ENCODE results near the gene WLS.
A peak's percentile ranks its signal among the peaks of the same experiment; 100 is the strongest.
"Not testable (repeated sequence)": the region's sequence is repeated elsewhere in the genome, so short reads cannot be mapped to it uniquely, and the experiment has no call there.

The WLS gene

GRCh38 chr1:68173936-68174737 is 58.2 kb downstream of the WLS start:
- Histone ChIP-seq H3K27ac (peak overlapping the region; percentile 39), H3K9me3 (ENCODE audit: control insufficient read depth, low read length) (no peaks in the 10 kb centered on the region), H3K79me2 (no peaks in the 10 kb centered on the region), H3K27me3 (ENCODE audit: control insufficient read depth, insufficient read depth, low read length) (no peaks in the 10 kb centered on the region), H3K4me3 (ENCODE audit: low read depth, low read length) (no peak overlapping the region), H3K36me3 (ENCODE audit: control insufficient read depth, insufficient read depth, low read length) (no peaks in the 10 kb centered on the region), H3K4me1 (no peaks in the 10 kb centered on the region), H3K4me2 (ENCODE audit: low read length) (no peak overlapping the region), H3K9ac (no peak overlapping the region), H2AFZ (no peak overlapping the region)
- TF ChIP-seq CTCF (IDR thresholded peaks at IDR 0.05) = no peak

- no peak overlapping the region for H3K4me3 ChIP-seq (ENCODE audit: low read depth, low read length)
- H3K79me2 ChIP-seq = no peaks in the 10 kb centered on the region
- H3K9me3 ChIP-seq (ENCODE audit: control insufficient read depth, low read length) = no peaks in the 10 kb centered on the region
- H3K4me2 ChIP-seq (ENCODE audit: low read length) = peak overlapping the region; percentile 13
- no peak overlapping the region for H3K27ac ChIP-seq
- no peaks in the 10 kb centered on the region for H3K27me3 ChIP-seq (ENCODE audit: control insufficient read depth, insufficient read depth, low read length)
- H2AFZ ChIP-seq = no peak overlapping the region
- H3K4me1 ChIP-seq = no peaks in the 10 kb centered on the region
- no peak for TF ChIP-seq CTCF (IDR thresholded peaks at IDR 0.05)
- H3K36me3 ChIP-seq (ENCODE audit: control insufficient read depth, insufficient read depth, low read length) = no peaks in the 10 kb centered on the region
- no peak overlapping the region for H3K9ac ChIP-seq
These were observed 58.9 kb downstream of the WLS start for GRCh38 chr1:68173283-68173935.

- not testable (repeated sequence) for H3K4me2 ChIP-seq (ENCODE audit: low read length); H3K4me1 ChIP-seq; H3K4me3 ChIP-seq (ENCODE audit: low read depth, low read length); H2AFZ ChIP-seq; H3K9ac ChIP-seq; H3K27ac ChIP-seq; H3K9me3 ChIP-seq (ENCODE audit: control insufficient read depth, low read length); H3K36me3 ChIP-seq (ENCODE audit: control insufficient read depth, insufficient read depth, low read length); H3K27me3 ChIP-seq (ENCODE audit: control insufficient read depth, insufficient read depth, low read length); H3K79me2 ChIP-seq
These were observed 60.5 kb downstream of the WLS start for GRCh38 chr1:68171795-68172194.

GRCh38 chr1:68168545-68169171 is 63.7 kb downstream of the WLS start:
- Histone ChIP-seq H3K9me3 (ENCODE audit: control insufficient read depth, low read length) (no peaks in the 10 kb centered on the region), H3K9ac (no peak overlapping the region), H3K4me1 (no peaks in the 10 kb centered on the region), H3K27ac (no peak overlapping the region), H2AFZ (no peak overlapping the region), H3K36me3 (ENCODE audit: control insufficient read depth, insufficient read depth, low read length) (no peaks in the 10 kb centered on the region), H3K4me3 (ENCODE audit: low read depth, low read length) (no peak overlapping the region), H3K27me3 (ENCODE audit: control insufficient read depth, insufficient read depth, low read length) (no peaks in the 10 kb centered on the region), H3K4me2 (ENCODE audit: low read length) (no peak overlapping the region), H3K79me2 (no peaks in the 10 kb centered on the region)
- TF ChIP-seq CTCF (IDR thresholded peaks at IDR 0.05) = no peak

- H3K27me3 ChIP-seq (ENCODE audit: control insufficient read depth, insufficient read depth, low read length) = no peaks in the 10 kb centered on the region
- no peak overlapping the region for H3K4me2 ChIP-seq (ENCODE audit: low read length)
- no peak for TF ChIP-seq CTCF (IDR thresholded peaks at IDR 0.05)
These were observed 65.1 kb downstream of the WLS start for GRCh38 chr1:68167211-68167610.

More at GRCh38 chr1:68167211-68167610, 65.1 kb downstream of the WLS start:
- Histone ChIP-seq H3K79me2 (no peaks in the 10 kb centered on the region), H3K9ac (no peak overlapping the region), H3K27ac (no peak overlapping the region), H3K36me3 (ENCODE audit: control insufficient read depth, insufficient read depth, low read length) (no peaks in the 10 kb centered on the region), H2AFZ (no peak overlapping the region), H3K4me3 (ENCODE audit: low read depth, low read length) (no peak overlapping the region), H3K9me3 (ENCODE audit: control insufficient read depth, low read length) (no peaks in the 10 kb centered on the region), H3K4me1 (no peaks in the 10 kb centered on the region)

All from parathyroid adenoma (tissue), 2 donors.